ENCODE data around the gene PPFIBP2.
"Not testable (repeated sequence)": the region's sequence is repeated elsewhere in the genome, so short reads cannot be mapped to it uniquely, and the experiment has no call there.

PPFIBP2 gene

DNA sequence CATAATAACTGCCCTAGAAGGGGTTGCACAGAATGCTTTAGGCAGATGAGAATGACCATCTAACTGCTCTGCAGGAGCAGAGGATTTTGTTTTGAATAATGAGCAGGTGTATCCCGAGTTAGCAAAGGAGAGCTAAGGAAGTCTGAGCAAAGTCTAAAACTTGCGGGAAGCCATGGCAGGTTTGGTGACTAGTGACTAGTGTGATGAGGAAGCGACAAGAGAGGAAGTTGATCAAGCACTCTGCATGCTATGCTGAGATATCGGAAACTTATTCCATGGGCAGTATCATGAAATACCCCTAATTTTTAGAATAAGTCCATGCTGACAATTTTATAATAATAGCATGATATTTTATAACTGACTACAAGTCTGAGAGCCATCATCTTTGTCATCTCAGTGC, 15.6 kb upstream of the PPFIBP2 start:
- no peak for DNase-seq (ENCODE audit: low read depth in 2 of 2, low spot score in 1 of 2)

- no peak for DNase-seq (ENCODE audit: low read depth in 2 of 2, low spot score in 1 of 2)
Observed at GRCh38 chr11:7499081-7499480, 14.7 kb upstream of the PPFIBP2 start.

- DNase-seq (ENCODE audit: low read depth in 2 of 2, low spot score in 1 of 2) = no peak
Observed at GRCh38 chr11:7500251-7500650, 13.5 kb upstream of the PPFIBP2 start.

DNA sequence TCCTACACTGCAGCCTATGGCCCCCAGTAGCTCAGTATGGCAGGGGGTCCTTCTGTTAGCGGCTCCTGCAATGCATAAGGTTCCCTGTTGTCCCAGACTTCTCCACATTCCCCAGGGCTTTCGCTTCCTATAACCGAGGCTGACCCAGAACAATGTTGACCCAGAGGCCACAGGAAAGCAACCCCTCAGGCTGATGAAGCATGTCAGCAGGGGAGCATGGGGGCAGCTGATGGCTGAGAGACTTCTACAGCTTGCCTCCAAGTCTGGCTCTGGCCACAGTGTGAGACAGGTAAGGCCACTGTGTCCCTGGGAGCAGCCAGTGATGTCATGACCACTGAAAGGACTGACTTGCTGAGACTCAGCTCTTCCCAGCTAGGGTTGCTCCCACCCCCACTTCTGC, 12.5 kb upstream of the PPFIBP2 start:
- no peak for DNase-seq (ENCODE audit: low read depth in 2 of 2, low spot score in 1 of 2)

DNA sequence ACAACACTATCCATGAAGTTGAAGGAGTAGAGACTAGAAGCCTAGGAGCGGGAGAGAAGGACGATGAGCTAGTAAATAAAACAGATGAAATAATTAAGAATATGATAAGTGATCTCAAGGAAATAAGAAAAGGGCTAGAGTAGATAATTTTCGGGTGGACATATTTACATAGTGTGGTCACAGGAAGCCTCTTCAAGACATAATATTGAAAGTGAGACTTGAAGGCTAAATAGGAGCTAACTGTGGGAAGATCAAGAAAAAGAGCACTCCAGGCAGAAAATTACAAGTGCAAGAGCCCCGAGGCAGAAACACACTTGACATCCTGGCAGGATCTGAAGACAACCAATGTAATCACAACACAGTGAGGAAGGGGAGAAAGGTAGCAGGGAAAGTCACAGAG, 11.9 kb upstream of the PPFIBP2 start:
- DNase-seq (ENCODE audit: low read depth in 2 of 2, low spot score in 1 of 2) = no peak

DNA sequence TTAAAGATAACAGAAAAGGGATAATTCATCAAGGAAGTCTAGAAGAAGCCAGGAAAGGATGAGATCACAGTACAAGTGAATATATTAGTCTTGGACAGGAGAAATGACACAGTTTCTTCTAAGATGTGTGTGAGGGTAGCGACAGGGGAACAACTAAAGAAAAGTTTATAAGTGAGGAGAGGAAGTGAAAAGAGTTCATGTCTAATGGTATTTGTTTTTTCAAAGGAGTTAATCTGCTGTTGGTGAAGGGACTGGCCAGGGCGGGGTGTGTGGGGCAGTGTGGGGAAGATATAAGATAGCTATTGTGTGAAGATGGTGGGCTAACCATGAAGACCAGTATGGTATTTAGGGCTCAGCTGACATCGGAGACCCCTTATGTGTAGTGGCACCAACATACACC, 7.6 kb upstream of the PPFIBP2 start:
- no peak for DNase-seq (ENCODE audit: low read depth in 2 of 2, low spot score in 1 of 2)

DNA sequence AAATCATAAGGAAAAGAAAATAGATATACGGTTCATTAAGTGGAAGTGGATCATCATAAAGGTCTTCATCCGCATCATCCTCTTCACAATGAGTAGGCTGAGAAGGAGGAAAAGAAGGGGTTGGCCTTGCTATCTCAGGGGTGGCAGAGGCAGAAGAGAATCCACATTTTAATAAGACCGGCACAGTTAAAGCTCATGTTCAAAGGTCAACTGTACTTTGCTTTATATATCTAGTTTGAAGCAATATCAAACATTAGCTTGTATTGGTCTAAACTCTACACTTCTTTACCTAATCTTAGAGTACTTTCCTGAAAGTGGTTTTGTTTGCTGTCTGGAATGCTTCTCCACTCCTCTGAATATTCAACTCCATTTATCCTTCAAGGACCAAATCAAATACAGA, 5.7 kb upstream of the PPFIBP2 start:
- no peak for DNase-seq (ENCODE audit: low read depth in 2 of 2, low spot score in 1 of 2)

GRCh38 chr11:7509966-7510365, 3.8 kb upstream of the PPFIBP2 start:
- no peak for DNase-seq (ENCODE audit: low read depth in 2 of 2, low spot score in 1 of 2)

DNA sequence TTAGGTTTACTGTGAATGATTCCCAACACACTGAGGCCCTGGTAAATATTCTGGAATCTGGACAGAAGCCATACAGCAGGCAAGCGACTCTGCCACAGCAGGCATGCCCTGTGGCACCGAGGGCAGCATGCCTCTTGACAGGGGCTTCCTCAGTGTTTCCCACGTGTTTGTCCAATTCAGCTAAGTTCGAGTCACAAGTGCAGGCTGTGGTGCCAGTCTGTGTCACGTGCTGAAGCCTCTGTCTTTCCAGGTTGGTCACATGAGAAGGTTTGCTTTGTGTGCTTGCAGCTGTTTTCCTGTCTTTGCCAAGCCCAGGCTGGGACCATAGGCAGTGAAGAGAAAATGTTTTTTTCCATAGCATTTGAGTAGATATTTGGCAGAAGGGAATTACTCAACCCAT, 2.4 kb upstream of the PPFIBP2 start:
- no peak for DNase-seq (ENCODE audit: low read depth in 2 of 2, low spot score in 1 of 2)

DNA sequence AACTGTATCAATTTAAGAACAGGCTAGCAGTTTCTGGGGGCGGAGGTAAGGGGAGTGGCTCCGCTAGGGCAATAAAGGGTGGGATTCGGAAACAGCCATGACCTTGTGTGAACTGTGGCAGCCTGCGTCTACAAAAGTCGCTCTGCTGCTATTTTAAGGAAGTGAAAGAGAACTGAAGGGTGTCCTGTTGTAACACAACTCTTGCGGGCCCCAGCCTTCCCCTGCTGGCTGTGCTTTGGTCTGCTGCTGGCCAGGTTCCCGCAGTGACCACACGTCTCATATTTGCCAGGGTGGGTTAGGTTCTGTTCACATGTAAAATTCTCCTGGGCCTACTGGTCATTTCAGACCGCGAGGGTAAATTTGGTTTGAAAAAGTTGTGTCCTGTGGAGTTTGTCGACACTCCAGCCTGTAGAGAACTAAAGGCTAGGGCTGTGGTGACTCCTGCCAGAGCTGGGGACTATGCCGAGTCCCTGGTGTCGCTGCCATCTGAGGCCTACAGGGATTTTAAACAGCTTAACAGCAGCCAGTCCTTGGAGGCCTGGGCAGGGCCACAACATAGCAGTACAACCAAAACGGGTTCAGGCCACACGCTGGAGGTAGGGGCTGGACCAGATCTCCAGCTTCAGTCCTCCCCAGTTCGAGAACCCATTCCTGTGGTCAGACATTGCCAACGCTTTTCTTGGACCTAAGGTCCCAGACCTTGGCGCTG, 1.1 kb upstream of the PPFIBP2 start:
- DNase-seq (ENCODE audit: low read depth in 2 of 2, low spot score in 1 of 2) = no peak

DNA sequence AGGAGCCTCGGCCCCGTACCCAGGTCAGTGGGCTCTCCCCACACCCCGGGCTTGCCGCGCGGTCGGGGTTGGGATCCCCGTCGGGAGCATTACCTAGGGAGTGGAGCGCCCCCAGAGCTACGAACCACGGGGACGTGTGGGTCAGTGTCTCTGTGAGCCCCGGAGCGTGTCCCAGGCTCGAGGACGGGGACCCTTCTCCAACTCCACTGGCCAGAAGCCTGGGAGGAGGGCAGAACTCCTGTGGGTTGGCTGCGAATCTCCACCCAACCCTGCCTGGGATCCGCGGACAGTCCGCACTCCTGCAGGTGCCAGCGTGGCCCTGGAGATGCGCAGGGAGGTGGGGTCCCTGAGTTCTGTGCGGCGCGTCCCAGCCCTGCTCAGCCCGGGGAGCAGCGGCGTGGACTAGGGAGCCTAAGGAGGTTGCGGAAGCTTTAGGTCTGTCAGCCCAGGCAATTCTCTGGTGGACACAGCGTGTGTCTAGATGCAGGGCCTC, 346 bp downstream of the PPFIBP2 start:
- no peak for DNase-seq (ENCODE audit: low read depth in 2 of 2, low spot score in 1 of 2)

DNA sequence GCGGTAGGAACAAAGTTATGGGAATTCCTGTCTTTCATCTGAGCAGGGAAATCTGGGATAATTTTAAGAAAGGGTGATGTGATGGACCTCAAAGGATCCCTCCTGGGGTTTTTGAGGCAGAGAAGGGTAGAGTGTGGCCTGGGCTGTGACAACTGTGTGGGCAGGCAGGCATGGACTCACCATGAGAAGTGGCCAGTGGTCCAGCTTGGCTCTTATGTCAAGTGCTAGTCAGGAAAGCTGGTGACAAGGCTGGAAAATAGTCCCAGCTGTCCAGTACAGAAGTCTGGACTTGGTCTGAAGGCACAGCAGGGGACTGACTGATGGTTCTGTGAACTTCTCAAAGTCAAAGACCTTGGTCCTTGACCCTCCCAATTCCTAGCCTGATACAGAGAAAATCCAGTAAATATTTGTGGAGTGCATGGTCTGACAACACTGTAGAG, 1.7 kb downstream of the PPFIBP2 start:
- no peak for DNase-seq (ENCODE audit: low read depth in 2 of 2, low spot score in 1 of 2)

- no peak for DNase-seq (ENCODE audit: low read depth in 2 of 2, low spot score in 1 of 2)
Observed at GRCh38 chr11:7516475-7516874, 2.7 kb downstream of the PPFIBP2 start.

DNA sequence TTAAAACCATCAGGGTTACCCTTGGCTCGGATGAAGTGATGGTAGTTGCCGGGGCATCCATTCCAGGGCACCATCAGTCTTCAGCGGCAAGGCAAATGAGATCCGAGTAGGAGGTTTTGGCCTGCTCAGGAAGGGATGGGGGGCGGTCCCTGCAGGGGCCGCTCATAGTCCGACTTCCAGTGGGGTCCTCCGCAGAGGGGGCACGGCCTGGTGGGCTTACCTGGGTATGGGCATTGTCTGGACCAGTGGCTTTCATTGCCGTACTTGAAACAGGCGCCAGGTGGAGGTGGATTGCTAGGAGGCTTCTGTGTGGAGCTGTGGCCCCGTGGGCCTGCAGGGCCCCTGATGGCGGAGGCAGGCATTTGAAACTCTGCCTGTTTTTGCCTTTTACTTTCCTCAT, 3.9 kb downstream of the PPFIBP2 start:
- DNase-seq (ENCODE audit: low read depth in 2 of 2, low spot score in 1 of 2) = not testable (repeated sequence)

GRCh38 chr11:7518811-7519562, 5.2 kb downstream of the PPFIBP2 start:
- no peak for DNase-seq (ENCODE audit: low read depth in 2 of 2, low spot score in 1 of 2)

- DNase-seq (ENCODE audit: low read depth in 2 of 2, low spot score in 1 of 2) = no peak
Observed at GRCh38 chr11:7520011-7520942, 6.5 kb downstream of the PPFIBP2 start.

GRCh38 chr11:7520981-7521487, 7.2 kb downstream of the PPFIBP2 start:
- no peak for DNase-seq (ENCODE audit: low read depth in 2 of 2, low spot score in 1 of 2)

- DNase-seq (ENCODE audit: low read depth in 2 of 2, low spot score in 1 of 2) = no peak
Observed at GRCh38 chr11:7522121-7522520, 8.3 kb downstream of the PPFIBP2 start.

- DNase-seq (ENCODE audit: low read depth in 2 of 2, low spot score in 1 of 2) = no peak
Observed at GRCh38 chr11:7522546-7522945, 8.7 kb downstream of the PPFIBP2 start.

DNA sequence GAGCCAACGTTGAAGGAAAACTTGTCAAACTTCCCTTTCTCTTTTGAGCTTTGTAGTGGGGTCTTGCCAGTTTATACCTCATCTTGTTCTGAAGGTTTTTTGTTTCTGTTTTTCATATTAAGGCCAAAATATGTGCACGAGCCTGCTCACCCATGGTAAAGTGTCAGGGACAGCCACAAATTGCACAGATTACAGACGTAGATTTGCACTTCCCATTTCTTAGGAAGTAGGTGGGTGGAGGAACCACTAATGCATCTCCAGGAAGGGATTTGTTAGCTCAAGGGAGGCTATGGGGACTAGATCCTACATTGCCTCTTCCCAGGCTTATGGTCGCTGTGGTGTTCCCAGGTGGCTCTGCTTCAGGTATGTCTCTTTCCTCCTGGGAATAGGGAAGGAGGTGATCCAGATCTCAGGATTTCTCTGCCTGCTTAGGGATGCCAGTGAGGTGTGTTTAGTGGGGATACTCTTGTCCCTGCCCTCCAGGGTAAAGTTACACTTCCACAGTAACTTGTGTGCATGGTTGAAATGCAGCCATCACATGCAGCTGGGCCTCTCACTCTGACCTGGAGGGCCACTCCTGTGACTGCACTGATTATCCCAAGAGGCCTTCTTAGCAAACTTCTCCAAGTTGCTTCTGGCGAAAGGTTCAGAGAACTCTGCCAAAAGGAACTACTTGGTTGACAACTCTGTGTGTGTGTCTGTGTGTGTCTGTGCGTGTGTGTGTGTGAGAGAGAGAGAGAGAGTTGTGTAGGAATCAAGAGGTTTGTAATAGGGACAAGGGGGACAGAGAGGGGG, 9.8 kb downstream of the PPFIBP2 start:
- DNase-seq (ENCODE audit: low read depth in 2 of 2, low spot score in 1 of 2) = no peak

Measured in stimulated activated CD8-positive, alpha-beta memory T cell treated with anti-CD3 and anti-CD28 coated beads, Interleukin-4, amount 100 ng/mL, for 1 hour (primary cell).